C4-2B (cell line): Measurements from ENCODE around the gene FSIP1.

ENCODE experiments used
- H3K27ac ChIP-seq: fragments of 450-650 bp; 2 replicates; pipeline ENCODE4 v1.5.1; 2017
- ZFX ChIP-seq: fragments of 450-650 bp; IDR thresholded peaks from 2 replicates; pipeline ENCODE4 v1.6.1; 2017
- TF ChIP-seq, protein P1 (sequence below): fragments of 450-650 bp; conservative IDR thresholded peaks from 2 replicates; pipeline ENCODE4 v1.5.1; 2017; ENCODE audit warnings: mild to moderate bottlenecking

FSIP1 gene

DNA sequence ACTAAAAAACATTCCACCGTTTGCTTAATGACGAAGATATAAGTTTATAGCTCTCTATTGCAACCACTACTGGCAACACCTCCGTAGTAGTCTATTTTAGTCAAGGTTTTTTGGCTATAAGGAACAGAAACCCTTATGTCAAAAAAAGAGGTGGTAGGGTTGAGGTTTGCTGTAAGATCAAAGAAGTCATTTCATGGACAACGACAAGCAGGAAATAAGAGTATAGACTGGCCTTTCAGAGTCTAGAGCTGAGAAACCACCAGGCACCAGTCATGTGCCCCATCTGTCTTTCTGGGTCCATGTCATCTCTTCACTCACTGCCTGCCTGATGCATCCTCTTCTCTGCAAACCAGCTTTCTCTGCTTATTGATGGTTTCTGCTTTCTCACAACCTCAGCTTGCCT is 159.1 kb downstream of the FSIP1 start:
- no peak for TF ChIP-seq ZFX
- TF ChIP-seq, protein P1, sequence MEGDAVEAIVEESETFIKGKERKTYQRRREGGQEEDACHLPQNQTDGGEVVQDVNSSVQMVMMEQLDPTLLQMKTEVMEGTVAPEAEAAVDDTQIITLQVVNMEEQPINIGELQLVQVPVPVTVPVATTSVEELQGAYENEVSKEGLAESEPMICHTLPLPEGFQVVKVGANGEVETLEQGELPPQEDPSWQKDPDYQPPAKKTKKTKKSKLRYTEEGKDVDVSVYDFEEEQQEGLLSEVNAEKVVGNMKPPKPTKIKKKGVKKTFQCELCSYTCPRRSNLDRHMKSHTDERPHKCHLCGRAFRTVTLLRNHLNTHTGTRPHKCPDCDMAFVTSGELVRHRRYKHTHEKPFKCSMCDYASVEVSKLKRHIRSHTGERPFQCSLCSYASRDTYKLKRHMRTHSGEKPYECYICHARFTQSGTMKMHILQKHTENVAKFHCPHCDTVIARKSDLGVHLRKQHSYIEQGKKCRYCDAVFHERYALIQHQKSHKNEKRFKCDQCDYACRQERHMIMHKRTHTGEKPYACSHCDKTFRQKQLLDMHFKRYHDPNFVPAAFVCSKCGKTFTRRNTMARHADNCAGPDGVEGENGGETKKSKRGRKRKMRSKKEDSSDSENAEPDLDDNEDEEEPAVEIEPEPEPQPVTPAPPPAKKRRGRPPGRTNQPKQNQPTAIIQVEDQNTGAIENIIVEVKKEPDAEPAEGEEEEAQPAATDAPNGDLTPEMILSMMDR: no peak
- peak overlapping the region; percentile 15; the same call in 1 of the 2 replicates for H3K27ac ChIP-seq

DNA sequence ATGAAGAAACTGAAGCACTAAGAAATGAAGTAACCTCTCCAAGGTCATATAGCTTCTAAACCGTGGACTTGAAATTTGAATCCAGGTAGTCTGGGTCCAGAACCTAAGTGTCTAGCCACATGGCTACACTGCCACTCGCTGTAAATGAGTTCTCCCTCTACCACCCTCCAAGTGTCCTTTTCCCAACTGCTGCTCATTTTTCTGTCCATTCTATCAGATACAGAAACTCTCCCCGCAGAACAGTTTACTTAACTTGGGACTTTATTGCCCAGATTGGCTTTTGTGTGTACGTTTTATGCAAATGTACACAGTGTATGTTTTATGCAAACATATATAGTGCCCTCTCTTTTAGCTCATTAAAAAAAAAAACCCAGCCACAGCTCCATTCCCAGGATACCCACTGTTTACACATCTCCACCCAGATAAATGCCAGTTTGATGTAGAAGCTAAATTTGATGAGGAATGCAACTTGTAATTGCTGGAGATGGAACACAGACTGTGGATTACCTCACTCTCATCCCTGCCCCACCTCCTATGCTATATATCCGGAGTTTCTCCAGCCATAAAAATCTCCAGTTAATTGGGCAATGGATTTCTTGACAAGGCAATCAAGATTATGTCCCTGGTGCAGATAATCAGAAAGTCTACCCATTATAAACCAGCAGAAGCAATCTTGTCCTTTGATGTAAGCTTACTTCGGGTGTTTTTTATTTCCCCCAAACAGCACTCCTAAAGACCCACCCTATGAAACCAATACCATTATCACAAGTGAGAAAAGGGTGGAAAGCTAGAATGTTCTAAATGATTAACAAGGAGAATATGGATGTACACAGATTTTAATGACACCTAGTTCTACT is 159.8 kb downstream of the FSIP1 start:
- peak overlapping the region; percentile 38; the same call in 1 of the 2 replicates for H3K27ac ChIP-seq
- TF ChIP-seq ZFX: no peak
- TF ChIP-seq, protein P1: no peak

DNA sequence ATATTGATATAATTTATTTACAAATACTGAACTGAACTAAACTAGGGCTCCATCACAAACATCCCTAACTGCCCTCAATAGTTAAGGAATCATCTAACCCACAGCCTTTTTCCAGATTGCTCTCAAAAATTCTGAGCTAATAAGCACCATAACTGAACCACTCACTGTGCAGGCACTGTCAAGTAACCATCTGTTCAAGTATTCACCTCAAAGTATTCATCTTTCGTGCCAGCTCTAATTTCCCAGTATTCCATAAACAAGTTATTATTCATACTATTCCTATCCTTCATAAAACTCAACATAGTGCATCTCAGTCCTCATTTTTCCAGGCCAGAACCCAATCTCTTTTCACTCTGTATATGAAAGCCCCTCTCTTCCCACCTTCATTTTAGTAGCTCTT is 160.7 kb downstream of the FSIP1 start:
- H3K27ac ChIP-seq: no peak overlapping the region
- TF ChIP-seq ZFX: no peak
- TF ChIP-seq, protein P1: no peak

DNA sequence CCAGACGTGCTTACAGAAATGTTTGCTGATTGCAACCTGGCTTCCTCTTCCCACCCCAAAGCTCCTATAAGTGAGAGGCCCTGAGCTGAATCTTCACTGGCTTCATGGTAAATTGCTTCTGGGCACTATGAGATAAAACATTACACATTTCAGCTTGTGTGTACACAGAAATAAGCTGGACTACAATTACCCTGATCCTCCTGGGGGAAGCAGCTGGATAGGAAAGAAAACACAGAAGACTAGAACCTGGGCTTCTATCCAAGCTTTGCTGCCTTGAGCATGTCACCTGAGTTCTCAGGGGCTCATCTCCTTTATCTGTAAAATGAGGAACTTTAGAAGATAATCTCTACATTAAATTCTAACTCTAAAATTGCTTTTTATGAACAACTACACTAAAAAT is 161.4 kb downstream of the FSIP1 start:
- H3K27ac ChIP-seq: no peak overlapping the region
- no peak for TF ChIP-seq ZFX
- TF ChIP-seq, protein P1: no peak

DNA sequence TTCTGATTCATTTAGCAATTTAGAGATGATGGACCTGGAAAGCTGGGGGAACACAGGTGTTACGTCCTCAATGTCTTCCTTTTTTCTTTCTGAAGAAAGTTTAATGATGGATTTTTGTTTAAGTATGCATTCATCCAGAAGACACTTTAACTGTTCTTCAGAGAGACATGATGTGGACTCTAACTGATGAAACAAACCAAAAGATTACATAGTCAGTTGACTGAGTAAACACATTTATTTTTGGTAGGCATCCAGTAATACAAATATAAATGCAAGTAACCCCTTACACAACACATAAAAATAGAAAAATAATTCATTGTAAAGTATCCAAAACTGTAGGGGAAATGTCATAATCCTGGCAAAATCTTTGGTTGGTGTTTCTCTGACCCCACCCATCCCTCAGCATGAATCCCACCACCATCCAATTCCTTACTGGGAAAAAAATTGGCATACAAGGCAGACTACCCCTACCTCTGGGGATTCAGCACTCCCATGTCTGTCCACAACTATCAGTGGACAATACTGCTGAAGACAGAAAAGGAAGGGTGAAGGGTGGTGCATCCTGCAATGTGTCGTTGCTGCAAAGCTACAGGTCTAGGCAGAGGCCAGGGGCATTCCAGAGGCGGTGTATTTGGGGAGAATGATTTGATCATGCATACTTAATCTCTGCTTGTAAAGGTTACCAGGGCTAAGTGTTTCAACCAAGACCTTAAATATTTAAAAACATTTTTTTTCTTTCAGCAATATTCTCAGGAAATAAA is 164.4 kb downstream of the FSIP1 start:
- no peak for TF ChIP-seq ZFX
- TF ChIP-seq, protein P1: no peak
- peak overlapping the region; percentile 48; the same call in 1 of the 2 replicates for H3K27ac ChIP-seq

DNA sequence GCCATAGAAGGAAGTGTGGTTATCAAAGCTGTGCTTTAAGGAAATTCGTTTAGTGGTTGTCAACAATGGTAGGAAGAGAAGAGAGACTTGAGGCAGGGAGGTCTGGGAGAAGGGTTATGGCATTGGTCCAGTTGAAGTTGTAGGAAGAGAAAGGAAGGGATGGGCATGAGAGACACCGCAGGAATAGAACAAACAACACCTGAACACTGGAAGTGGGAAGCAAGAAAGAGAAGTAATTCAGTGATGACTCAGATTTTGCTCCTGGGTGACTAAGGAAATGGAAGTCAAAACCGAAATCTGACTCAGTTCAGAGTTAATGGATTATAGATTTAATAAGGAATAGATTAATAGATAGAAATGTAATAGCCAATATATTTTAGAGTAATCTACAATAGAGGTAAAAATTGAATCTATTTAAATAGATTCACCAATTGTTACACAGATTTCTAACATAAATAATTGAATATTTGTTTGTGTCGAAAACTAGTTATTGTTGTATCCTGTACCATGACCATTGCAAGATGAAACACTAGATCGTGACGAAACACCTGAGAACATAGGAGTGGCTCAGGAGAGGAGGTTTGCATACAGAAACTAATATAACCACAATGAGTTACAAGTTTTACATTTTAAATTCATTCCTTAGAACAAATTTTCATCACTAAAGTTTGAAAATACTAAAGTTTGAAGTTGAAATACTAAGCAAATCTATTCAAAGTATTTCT is 165.7 kb downstream of the FSIP1 start:
- H3K27ac ChIP-seq: no peak overlapping the region

More for the DNA sequence above, 165.7 kb downstream of the FSIP1 start:
- TF ChIP-seq, protein P1: no peak
- TF ChIP-seq ZFX: no peak
